ENCODE measurements around the gene PPM1F. TPM values are rescaled to one million over a fixed set of nuclear protein-coding genes. Genes with fewer than 3 reads are reported as not detected.
A peak's percentile ranks its signal among the peaks of the same experiment; 100 is the strongest.

PPM1F gene
- total RNA-seq, 2 experiments from 2014 or later = 15.3 to 15.7 TPM

DNA sequence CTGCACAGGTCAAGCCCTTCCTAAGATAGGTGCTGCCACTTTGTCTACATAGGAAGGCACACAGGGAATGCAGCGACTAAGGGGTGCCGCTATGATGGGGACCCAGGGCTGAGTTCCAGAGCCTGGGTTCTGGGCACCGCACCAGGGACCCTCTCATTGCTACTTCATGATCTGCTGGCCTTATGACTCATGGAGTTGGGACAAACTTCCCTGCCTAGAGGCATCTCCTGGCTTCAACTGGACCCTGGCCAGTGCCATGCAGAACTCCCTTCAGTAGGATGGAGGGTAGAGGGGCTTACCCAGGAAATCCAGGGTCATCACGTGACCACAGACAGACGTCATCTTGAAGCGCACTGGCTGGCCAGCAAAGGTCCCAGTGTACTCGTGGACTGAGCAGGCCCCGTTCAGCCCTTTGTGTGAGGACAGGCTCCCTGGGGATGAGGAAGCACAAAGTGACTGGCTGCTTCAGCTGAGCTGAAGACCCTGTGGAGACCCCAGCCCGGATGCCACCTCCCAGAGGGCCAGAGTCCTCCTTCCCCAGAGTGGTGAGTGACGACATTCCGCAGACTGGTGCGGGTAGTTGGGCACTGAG lies 21.5 kb upstream of the PPM1F start:
- H3K36me3 Mint-ChIP-seq (ENCODE audit: low read depth) = peaks cover 28% of the 10 kb centered on the region
- H3K9me3 Mint-ChIP-seq (ENCODE audit: insufficient read depth) = no peaks in the 10 kb centered on the region
- H3K27ac Mint-ChIP-seq = no peak overlapping the region
- H3K4me1 Mint-ChIP-seq (ENCODE audit: low read depth) = peaks cover 7% of the 10 kb centered on the region
- POLR2A ChIA-PET = no interaction called here
- CTCF ChIA-PET = no interaction called here
- DNase-seq = no peak
- H3K4me3 Mint-ChIP-seq = no peak overlapping the region
- no peak for ATAC-seq
- no peaks in the 10 kb centered on the region for H3K27me3 Mint-ChIP-seq (ENCODE audit: low read depth)

DNA sequence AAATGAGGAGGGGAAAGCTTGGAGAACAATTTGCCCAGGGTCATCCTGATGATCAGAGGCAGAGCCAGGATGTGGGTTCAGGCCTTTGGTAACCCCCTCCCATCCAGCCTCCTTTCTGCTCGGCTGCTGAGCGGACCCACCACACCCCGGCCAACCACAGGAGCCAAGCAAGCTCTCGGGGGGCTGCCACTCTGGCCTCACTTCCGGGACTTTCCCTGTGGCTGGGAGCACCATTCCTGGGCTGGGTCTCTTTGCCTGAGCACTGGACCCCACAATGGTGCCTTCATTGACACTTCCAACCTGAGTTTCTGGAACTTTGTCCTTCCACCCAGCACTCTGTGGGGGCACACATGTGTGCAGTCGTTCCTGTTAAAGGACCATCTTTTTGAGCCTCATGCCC lies 20.2 kb upstream of the PPM1F start:
- POLR2A ChIA-PET = interaction anchor here (1.5 kb wide), 1 partner anchor 10 kb away, joined by 7 read pairs; the partner anchor contains the start of gene TOP3B
- no peaks in the 10 kb centered on the region for H3K27me3 Mint-ChIP-seq (ENCODE audit: low read depth)
- H3K9me3 Mint-ChIP-seq (ENCODE audit: insufficient read depth) = no peaks in the 10 kb centered on the region
- ATAC-seq = no peak
- H3K4me1 Mint-ChIP-seq (ENCODE audit: low read depth) = no peaks in the 10 kb centered on the region
- no peak for DNase-seq
- H3K36me3 Mint-ChIP-seq (ENCODE audit: low read depth) = peaks cover 33% of the 10 kb centered on the region
- no peak overlapping the region for H3K4me3 Mint-ChIP-seq
- CTCF ChIA-PET = interaction anchor here (0.8 to 1.8 kb wide), 25 partner anchors 9 to 307 kb away, joined by 3 to 39 read pairs (median 3); partner anchors contain the start of genes PPIL2, PPM1F and TOP3B
- no peak overlapping the region for H3K27ac Mint-ChIP-seq

DNA sequence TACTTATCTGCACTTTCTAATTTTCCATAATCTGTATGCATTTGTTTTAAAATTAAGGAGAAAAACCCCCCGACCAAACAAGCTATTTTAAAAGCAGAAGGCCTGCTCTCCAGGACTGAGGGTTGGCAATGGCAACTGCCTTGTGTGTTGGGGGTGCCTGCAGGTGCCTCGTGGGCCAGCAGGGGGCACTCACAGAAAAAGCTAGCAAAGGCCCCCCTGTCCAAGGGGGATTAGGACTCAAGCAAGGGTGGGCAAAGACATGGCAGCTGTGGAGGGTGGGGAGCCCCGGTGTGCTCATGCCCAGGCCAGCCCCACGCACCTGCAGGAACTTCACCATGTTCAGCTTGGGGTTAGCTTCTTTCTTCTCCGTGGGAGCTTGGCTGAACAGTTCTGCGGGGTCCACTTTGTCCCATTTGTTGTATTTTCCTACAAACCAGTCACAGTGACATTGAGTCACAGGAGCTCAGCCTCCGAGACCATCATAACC lies 19.7 kb upstream of the PPM1F start:
- ATAC-seq (peak; percentile 80), DNase-seq (peak; percentile 68)
- H3K27ac Mint-ChIP-seq = no peak overlapping the region
- POLR2A ChIA-PET = interaction anchor here (1.5 kb wide), 1 partner anchor 10 kb away, joined by 7 read pairs; the partner anchor contains the start of gene TOP3B
- no peaks in the 10 kb centered on the region for H3K27me3 Mint-ChIP-seq (ENCODE audit: low read depth)
- CTCF ChIA-PET = interaction anchor here (0.5 to 1.8 kb wide), 30 partner anchors 8 to 307 kb away, joined by 3 to 39 read pairs (median 3); partner anchors contain the start of genes PPIL2, PPM1F and TOP3B
- no peaks in the 10 kb centered on the region for H3K4me1 Mint-ChIP-seq (ENCODE audit: low read depth)
- H3K9me3 Mint-ChIP-seq (ENCODE audit: insufficient read depth) = no peaks in the 10 kb centered on the region
- H3K4me3 Mint-ChIP-seq = no peak overlapping the region
- H3K36me3 Mint-ChIP-seq (ENCODE audit: low read depth) = peaks cover 36% of the 10 kb centered on the region

DNA sequence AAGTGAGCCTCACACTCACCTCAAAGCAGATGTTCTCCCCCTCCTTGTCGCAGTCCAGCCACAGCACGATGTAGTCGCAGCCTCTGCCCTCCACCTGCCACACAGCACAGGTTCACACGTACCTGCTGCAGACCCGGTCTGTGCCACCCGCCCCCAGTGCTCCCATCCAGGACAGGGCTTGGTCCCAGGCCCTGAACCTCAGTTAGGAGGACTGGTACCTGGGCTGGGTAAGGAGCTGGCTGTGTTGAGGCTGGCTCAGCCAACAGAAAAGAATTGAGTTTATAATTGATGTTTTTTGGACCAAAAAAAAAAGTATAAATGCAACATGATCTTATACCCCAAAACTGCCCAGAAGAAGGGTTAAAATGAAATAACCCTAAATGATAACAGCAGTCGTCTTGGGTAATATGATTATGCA lies 19.2 kb upstream of the PPM1F start:
- Mint-ChIP-seq H3K27ac (no peak overlapping the region), H3K36me3 (ENCODE audit: low read depth) (peaks cover 39% of the 10 kb centered on the region), H3K27me3 (ENCODE audit: low read depth) (no peaks in the 10 kb centered on the region), H3K9me3 (ENCODE audit: insufficient read depth) (no peaks in the 10 kb centered on the region), H3K4me3 (no peak overlapping the region), H3K4me1 (ENCODE audit: low read depth) (no peaks in the 10 kb centered on the region)
- ChIA-PET POLR2A (interaction anchor here (1.5 kb wide), 1 partner anchor 11 kb away, joined by 7 read pairs; the partner anchor contains the start of gene TOP3B), CTCF (interaction anchor here (0.5 to 1.8 kb wide), 28 partner anchors 8 to 306 kb away, joined by 3 to 39 read pairs (median 3); partner anchors contain the start of genes PPIL2, PPM1F and TOP3B)
- DNase-seq (no peak), ATAC-seq (no peak)

DNA sequence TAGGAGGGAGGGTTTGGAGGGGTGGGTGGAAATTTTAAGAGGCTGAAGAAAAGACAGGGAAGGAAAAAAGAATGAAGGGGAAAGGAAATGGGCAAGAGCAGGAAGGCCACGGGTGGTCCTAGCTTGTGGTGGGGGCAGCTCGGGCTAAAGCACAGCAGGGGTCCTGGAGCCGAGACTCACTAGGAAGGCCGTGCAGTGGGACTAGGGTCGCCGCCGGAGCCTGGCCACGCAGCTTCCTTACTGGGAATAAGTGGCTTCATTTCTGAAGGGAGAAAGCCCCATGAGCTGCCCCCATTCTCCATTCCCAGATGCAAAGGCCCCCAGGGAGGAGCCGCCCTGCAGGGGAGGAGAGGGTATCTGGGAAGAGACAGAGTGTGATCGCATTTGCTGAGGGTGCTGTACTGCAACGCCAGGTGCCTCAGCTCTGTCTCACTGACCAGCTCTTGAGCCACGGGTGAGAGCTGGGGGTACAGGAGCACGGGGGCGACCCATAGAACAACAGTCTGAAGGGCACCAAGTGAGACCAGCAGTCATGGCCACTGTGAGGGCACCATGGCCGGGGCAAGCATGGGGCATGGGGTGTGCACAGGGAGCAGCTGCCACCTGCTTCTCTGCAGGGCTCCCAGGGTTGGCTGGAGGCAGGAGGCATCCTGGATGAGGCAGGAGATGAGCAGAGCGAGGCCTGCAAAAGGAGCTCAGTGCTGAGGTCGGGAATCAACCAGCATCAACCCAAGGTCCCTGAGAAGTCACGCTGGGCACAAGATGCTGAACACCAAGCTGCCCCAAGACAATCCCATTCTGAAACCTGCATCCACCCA lies 18.4 kb upstream of the PPM1F start:
- Mint-ChIP-seq H3K4me3 (no peak overlapping the region), H3K27ac (no peak overlapping the region), H3K36me3 (ENCODE audit: low read depth) (peaks cover 41% of the 10 kb centered on the region), H3K4me1 (ENCODE audit: low read depth) (no peaks in the 10 kb centered on the region), H3K9me3 (ENCODE audit: insufficient read depth) (no peaks in the 10 kb centered on the region), H3K27me3 (ENCODE audit: low read depth) (no peaks in the 10 kb centered on the region)
- ATAC-seq (no peak), DNase-seq (no peak)
- CTCF ChIA-PET = interaction anchor here (1.0 to 2.2 kb wide), 4 partner anchors 18 to 109 kb away, joined by 4 to 18 read pairs (median 10); partner anchors contain the start of gene PPM1F
- POLR2A ChIA-PET = interaction anchor here (1.4 kb wide), 1 partner anchor 10 kb away, joined by 3 read pairs; no protein-coding TSS in a partner anchor

DNA sequence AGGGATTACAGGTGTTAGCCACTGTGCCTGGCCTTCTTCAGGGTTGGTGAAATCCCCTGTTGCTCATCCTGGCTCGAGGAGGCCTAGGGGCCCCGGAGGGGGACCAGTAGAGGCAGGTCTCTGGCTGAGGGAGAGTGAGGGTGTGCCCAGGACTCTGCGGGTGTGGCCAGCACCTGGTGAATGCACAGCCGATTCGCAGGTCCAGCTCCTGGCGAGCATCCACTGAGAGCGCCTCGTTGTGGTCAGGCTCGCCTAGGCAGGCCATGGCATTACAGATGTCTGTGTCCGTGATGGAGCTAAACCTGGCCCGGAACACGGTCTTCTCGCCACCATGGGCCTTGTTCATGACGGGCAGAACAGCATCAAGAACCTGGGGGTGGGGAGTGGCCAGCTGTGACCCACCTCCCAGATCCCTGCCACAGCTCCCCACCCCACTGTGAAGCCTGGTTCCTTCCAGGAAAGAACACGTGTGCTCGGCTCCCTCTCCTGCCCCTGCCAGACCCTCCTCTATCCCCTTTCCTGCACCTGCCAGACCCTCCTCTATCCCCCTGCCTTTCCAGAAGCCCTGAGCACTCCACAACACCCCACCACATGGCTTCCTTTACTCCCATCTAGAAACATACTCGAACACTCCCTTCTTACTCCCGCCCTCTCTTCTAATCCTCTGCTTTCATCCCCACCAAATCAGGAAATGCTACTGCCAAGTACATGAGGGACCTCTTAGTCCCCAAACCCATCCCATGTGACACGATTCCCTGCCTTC lies 17.6 kb upstream of the PPM1F start:
- no peaks in the 10 kb centered on the region for H3K9me3 Mint-ChIP-seq (ENCODE audit: insufficient read depth)
- peaks cover 39% of the 10 kb centered on the region for H3K36me3 Mint-ChIP-seq (ENCODE audit: low read depth)
- ChIA-PET POLR2A (interaction anchor here (1.4 kb wide), 1 partner anchor 11 kb away, joined by 3 read pairs; no protein-coding TSS in a partner anchor), CTCF (interaction anchor here (2.2 kb wide), 1 partner anchor 17 kb away, joined by 7 read pairs; the partner anchor contains the start of gene PPM1F)
- ATAC-seq = no peak
- no peak overlapping the region for H3K27ac Mint-ChIP-seq
- no peak overlapping the region for H3K4me3 Mint-ChIP-seq
- H3K27me3 Mint-ChIP-seq (ENCODE audit: low read depth) = no peaks in the 10 kb centered on the region
- H3K4me1 Mint-ChIP-seq (ENCODE audit: low read depth) = no peaks in the 10 kb centered on the region
- no peak for DNase-seq

DNA sequence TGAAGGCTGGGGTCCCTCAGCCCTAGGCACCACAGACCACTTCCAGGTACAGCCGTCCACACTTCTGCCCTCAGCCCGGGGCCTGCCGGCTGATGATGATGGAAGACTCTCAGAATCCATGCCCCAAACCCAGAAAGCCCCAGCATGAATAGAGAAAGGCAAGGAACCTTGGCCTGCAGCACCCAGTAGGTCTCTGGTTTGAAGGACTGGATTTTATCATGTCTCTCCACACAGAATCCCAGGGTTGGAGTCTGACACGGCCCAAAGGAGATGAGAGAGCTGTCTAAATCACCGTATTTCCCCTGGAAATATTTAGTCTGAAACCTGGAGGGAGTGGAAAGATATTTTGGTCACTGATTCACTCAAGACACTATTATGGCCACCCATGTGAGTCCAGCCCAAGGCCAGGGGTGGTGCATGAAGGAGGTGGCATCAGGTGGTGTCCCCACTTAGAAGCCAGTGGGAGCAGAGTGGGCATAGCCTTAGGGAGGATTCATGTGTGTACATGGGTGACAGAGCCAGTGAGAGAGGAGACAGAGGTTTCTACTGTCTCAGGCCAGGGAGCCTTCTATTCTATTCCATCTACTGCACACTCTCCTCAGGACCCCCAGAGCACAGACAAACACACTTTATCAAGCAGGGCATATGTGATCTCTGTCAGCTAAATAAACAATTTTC lies 15.9 kb upstream of the PPM1F start:
- no peak overlapping the region for H3K27ac Mint-ChIP-seq
- no peak overlapping the region for H3K4me3 Mint-ChIP-seq
- no peaks in the 10 kb centered on the region for H3K27me3 Mint-ChIP-seq (ENCODE audit: low read depth)
- H3K36me3 Mint-ChIP-seq (ENCODE audit: low read depth) = peaks cover 42% of the 10 kb centered on the region
- DNase-seq (no peak), ATAC-seq (no peak)
- H3K9me3 Mint-ChIP-seq (ENCODE audit: insufficient read depth) = no peaks in the 10 kb centered on the region
- CTCF ChIA-PET = interaction anchor here (2.2 kb wide), 1 partner anchor 16 kb away, joined by 7 read pairs; the partner anchor contains the start of gene PPM1F
- no peaks in the 10 kb centered on the region for H3K4me1 Mint-ChIP-seq (ENCODE audit: low read depth)
- POLR2A ChIA-PET = interaction anchor here (1.1 kb wide), 1 partner anchor 16 kb away, joined by 3 read pairs; the partner anchor contains the start of gene PPM1F

DNA sequence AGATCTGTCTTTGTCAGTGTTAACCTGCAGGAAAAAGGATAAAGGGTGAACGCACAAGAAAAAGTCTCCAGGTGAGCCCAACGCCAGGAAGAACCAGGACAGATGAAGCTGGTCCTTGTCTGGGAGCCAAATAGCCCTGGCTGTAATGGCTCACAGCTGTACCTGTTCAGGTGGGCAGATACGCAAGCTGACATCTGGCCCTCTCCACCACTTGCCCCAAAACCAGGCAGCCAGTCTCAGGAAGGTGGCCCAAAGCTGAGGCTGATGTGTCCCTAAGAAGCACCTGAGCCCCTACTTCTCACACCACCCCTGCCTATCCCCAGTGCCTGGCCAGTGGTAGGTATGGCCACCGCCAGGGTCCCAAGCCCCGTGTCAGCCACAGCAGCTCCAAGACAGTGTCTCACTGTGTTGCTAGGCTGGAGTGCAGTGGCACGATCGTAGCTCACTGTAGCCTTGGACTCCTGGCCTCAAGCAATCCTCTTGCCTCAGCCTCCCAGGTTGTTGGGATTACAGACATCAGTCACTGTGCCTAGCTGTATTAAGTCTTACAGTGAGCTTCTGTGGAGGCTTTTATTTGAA lies 15.1 kb upstream of the PPM1F start:
- ATAC-seq = no peak
- Mint-ChIP-seq H3K27ac (no peak overlapping the region), H3K36me3 (ENCODE audit: low read depth) (peaks cover 42% of the 10 kb centered on the region), H3K9me3 (ENCODE audit: insufficient read depth) (no peaks in the 10 kb centered on the region), H3K4me3 (no peak overlapping the region), H3K27me3 (ENCODE audit: low read depth) (no peaks in the 10 kb centered on the region), H3K4me1 (ENCODE audit: low read depth) (no peaks in the 10 kb centered on the region)
- POLR2A ChIA-PET = no interaction called here
- DNase-seq = no peak
- CTCF ChIA-PET = interaction anchor here (1.0 kb wide), 1 partner anchor 30 kb away, joined by 4 read pairs; no protein-coding TSS in a partner anchor

DNA sequence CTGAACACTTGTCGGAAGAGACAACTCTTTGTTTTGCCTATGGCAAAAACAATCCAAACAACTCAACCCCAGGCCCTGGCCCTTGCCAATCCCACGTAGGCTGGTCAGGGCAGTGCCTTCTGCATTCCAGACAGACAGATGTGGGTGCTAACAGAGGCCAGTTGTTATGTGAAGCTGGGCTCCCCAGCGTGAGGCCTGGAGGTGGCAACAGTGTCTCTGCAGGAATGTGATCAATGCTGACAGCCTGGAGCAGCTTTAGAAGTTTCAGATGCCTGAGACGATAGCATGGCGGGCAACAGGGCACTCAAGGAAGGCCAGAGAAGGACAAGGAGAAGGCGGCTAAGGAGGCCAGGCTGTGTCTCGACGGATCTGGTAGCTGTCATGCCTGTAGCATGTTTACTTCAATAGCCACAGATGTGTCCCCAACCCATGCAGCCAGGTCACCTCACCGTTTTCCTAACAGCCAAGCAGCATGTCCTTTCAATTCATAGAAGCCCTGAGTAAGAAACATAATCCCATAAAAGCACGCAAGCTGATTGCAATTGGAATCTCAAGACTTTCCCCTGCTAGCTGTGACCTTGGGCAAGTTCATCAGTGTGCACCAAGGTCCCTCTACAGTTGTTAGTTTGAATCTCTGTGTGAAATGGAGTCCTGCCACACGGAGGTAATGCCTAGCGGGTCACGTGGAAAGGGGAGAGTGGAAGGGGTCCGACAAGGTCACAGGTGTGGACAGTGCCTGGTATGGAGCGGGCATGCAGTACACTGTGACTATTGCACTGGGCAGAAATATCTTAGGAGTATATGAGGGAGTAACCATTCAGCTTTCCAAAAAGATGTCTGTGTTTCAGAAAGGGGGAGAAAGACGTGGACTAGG lies 14.2 kb upstream of the PPM1F start:
- POLR2A ChIA-PET = interaction anchor here (1.0 kb wide), 1 partner anchor 16 kb away, joined by 3 read pairs; the partner anchor contains the start of gene TOP3B

More for the DNA sequence above, 14.2 kb upstream of the PPM1F start:
- CTCF ChIA-PET = interaction anchor here (1.0 to 3.7 kb wide), 3 partner anchors 14 to 29 kb away, joined by 4 to 16 read pairs (median 7); partner anchors contain the start of gene PPM1F
- ATAC-seq (no peak), DNase-seq (no peak)
- Mint-ChIP-seq H3K4me3 (no peak overlapping the region), H3K27ac (no peak overlapping the region), H3K9me3 (ENCODE audit: insufficient read depth) (no peaks in the 10 kb centered on the region), H3K4me1 (ENCODE audit: low read depth) (no peaks in the 10 kb centered on the region), H3K27me3 (ENCODE audit: low read depth) (no peaks in the 10 kb centered on the region), H3K36me3 (ENCODE audit: low read depth) (peaks cover 47% of the 10 kb centered on the region)
